K562 (cell line): ENCODE data around the gene MTHFSD. TPM values are rescaled to one million over a fixed set of nuclear protein-coding genes. Genes with fewer than 3 reads are reported as not detected.

Experiments
- BCOR ChIP-seq: fragments of 450-650 bp; IDR thresholded peaks from 2 replicates; pipeline ENCODE4 v1.6.1; 2016
- CHD7 ChIP-seq: fragments of 200-600 bp; sonication (generic); IDR thresholded peaks from one replicate; pipeline ENCODE4 v1.6.1; 2012; ENCODE audit warnings: mild to moderate bottlenecking, low read depth, low read length, inconsistent platforms
- PHF20 ChIP-seq: fragments of 450-650 bp; IDR thresholded peaks from 2 replicates; pipeline ENCODE4 v1.6.1; 2018; ENCODE audit not compliant: partially characterized antibody
- polyA plus RNA-seq, 8 experiments: library from polyadenylated mRNA; depleted of rRNA in 4 of 8; stranded (reverse) in 5 of 8; unstranded in 3 of 8; fragments of >200 nt; fragmentation: Nextera tagmentation in 2 of 8; fragmentation: Illumina TruSeq in 1 of 8; extraction: Ambion mirVana in 2 of 8; extraction: Trizol in 1 of 8; gene quantifications; 2 replicates each; pipeline versions ENCODE4 v1.2.1 to v1.2.3, GENCODE V29; 2011 to 2014; ENCODE audit warnings: inconsistent platforms in 1 of 8, missing spikeins in 1 of 8
- total RNA-seq, 7 experiments: library from RNA; depleted of rRNA in 6 of 7; stranded (reverse); fragments of >200 nt in 6 of 7; fragmentation: Illumina TruSeq in 2 of 7; extraction: Trizol in 2 of 7; gene quantifications; 2 replicates each; pipeline versions ENCODE4 v1.2.1 to v1.2.3, GENCODE V29; 2011 to 2021; ENCODE audit warnings: low replicate concordance in 1 of 7

The MTHFSD gene
- total and polyA plus RNA-seq, 9 of the 15 experiments (the other 6 are each of a cell fraction or from before 2014, with no cell fraction given) = 3.2 to 20.2 (median 12.0) TPM

- TF ChIP-seq CHD7 (no peak), PHF20 (no peak), BCOR (no peak)
Measured at GRCh38 chr16:86513471-86514277, 41.4 kb downstream of the MTHFSD start (continued).
